HG02973 (cell line): ENCODE data around the gene CDC42BPG.
"Not testable (repeated sequence)": the region's sequence is repeated elsewhere in the genome, so short reads cannot be mapped to it uniquely, and the experiment has no call there.

ENCODE experiments used
- ATAC-seq: cut with Tn5 transposase; IDR thresholded peaks from one replicate; pipeline ENCODE4 v1.9.1; 2021; ENCODE audit warnings: moderate library complexity; ENCODE audit not compliant: unreplicated experiment

The CDC42BPG gene

DNA sequence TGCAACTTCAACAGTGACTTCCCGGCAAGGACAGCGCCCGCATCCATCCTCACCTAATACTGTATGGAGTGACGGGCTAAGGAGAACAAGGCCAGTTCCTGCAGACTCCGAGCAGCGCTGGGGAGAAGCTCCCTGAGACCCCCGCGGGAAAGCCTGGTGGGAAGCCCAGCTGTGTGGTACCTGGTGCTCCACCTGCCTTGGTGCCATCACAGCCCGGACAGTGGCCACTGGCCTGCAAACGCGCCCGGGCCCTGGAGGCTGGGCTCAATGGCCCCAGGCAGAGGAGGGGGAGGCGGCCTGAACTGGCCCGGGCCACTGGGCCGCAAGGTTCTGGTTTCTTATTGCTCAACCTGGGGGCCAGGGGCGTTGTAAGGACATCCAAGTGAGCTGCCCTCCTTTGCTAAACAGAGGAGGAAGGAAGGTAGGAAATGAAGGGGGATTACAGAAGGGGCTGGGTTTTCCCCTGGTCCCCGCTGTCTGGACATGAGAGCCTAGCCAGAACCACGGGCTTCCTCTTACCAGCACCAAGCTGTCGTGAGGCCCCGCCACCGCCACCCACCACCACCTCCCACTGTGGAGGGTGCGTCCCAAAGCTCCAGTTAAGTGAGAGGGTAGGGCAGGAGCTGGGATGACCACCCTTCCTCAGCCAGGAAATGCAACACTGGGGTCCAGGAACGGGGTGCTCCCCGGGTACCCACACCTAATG is 8.5 kb upstream of the CDC42BPG start:
- ATAC-seq = no peak

DNA sequence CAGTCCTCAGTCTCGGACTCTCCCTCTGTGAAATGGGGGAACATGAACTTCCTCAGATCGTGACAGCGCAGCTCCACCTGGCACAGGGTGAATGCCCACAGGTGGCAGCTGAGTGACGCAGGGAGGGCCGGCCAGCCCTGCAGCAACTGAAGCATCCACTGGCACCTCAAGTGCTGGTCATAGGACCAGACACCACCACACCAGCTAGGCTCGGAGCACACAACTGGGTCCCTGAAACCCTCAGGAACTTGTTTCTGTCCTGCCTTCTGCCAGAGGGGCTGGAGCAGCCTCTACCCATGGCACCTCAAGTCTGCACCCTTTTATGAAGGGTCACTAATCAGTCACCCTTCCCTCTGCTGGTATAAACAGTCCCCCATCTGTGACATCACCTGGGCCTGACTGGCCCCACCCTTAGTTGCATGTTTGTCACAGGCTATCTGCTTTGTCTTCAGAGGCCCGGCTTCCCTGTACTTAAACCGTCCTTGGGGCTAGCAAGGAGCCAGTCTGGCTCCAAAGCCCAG is 7.4 kb upstream of the CDC42BPG start:
- ATAC-seq = peak; percentile 4

DNA sequence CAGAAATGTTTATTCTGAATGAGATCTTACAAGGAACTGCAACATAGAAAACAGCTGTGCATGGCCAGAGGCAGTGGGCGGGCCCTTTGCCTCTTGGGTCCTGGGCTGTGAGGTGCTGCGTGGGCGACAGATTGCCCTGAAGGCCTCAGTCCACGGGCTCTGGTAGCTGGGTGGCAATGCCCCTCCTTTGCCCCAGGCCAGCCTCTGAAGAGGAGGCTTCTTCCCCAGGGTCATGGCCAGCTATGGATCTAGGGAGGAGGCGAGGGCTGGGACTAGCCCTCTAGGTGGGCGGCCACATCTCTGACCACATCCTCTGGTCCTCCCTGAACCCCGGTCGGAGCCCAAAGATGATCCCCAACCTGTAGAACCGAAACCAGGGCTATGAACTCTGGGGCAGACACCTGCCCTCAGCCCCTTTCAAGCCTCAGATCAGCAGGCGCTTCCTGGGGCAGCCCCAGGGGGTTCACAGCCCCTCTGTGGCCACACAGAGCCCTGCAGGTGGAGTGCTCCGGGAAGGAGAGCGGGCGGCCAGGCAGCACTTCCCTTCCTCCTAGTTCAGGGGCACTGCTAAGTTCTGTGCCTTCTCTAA is 6.6 kb upstream of the CDC42BPG start:
- ATAC-seq = peak; percentile 56

GRCh38 chr11:64849598-64850356 is 5.3 kb upstream of the CDC42BPG start:
- no peak for ATAC-seq

DNA sequence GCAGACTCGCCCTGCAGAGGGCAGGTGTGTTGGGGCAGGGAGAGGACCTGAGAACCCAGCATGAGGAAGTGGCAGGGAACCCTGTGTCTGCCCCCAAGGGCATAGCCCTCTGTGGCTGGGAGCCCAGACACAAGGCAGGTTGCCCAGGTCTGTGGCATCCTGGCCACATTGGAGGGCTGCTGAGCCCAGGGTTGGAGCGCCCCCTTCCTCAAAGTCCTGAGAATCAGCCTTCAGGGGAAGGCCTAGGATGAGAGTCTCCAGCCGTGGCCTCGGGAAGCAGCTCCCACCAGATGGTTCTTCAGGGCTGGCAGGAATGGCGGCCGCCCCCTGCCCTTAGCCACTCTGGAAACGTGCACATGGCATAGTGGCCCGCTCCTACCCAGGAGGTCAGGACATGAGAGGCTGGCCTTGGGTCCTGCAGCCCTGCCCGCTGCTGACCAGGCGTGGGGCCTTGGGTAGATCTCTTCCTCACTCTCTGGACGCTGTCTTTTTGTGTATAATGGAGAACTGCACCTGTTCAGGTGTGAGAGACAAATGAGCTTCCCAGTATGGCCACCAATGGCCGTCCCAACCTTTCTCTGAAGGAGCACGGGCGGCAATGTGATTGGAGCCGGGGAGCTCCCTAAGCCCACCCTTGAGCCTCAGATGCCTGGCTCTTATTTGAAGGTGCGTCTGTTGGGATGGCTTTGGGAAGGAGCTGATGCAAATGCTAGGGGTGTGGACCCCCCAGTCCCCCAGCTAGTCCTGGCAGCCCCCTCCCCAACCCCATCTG is 4.6 kb upstream of the CDC42BPG start:
- no peak for ATAC-seq

DNA sequence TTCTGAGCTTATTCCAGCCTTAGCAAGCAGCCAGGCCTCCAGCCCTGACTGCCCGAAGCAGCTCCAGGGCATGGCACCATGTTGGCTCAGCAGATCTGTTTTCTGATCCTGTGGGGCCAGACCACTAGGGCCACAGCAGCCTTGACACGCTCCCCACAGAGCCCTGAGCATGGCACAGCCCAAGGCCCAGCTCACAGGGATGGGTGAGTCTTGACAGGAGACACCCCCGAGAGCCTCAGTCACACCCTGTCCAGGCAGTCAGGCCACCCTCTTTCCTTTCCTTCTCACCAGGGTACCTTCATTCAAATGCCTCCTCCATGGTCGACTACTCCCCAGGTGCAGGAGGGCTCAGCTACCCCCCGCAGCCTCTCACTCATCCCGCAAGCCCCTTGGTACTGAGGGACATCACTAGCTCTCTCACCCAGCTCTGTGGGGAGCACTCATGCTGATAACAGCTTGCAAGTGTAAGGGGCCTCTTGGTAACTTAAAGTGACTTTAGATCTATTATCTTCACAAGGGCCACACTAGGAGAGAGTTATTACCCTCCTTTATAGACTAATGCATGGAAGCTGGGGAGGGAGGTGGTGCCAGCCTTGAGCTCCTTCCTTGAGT is 3.9 kb upstream of the CDC42BPG start:
- no peak for ATAC-seq

DNA sequence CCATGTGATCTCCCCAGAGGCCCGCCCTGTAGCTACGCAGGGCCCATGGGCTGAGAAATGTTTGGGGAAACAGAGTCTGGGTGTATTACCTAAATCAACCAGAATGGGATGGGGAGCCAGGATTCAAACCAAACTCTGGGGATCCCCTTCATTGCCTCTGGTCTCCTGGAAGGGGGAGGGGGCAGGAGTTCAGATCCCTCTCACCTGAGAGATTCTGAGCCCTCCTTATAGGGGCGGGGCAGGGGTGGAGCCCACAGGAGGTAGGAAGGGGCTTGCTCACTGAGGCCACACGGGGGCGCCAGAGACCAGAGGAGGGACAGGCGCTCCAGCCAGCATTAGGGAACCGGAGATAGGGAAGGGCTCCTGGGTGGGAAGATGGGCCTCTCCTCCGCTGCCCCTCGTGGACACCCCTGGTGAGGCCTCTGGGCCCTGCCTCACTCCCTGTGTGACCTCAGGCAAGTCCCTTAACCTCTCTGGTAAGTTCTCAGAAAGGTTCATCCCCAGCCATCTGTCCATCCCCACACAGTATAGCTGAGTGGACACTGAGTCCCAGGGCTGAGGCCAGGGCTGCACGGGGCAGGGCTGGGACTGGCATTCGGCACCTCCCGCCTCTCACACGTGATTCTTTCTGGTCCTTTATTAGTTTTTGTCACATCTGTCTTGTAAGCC is 2.7 kb upstream of the CDC42BPG start:
- no peak for ATAC-seq

DNA sequence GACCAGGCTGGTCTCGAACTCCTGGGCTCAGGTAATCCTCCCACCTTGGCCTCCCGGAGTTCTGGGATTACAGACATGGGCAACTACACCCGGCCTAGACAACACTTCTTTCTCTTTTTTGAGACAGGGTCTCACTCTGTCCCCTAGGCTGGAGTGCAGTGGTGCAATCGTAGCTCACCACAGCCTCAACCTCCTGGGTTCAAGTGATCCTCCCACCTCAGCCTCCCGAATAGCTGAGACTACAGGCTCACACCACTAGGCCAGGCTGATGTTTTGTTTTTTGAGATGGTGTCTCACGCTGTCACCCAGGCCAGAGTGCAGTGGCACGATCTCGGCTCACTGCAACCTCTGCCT is 1.3 kb upstream of the CDC42BPG start:
- not testable (repeated sequence) for ATAC-seq

DNA sequence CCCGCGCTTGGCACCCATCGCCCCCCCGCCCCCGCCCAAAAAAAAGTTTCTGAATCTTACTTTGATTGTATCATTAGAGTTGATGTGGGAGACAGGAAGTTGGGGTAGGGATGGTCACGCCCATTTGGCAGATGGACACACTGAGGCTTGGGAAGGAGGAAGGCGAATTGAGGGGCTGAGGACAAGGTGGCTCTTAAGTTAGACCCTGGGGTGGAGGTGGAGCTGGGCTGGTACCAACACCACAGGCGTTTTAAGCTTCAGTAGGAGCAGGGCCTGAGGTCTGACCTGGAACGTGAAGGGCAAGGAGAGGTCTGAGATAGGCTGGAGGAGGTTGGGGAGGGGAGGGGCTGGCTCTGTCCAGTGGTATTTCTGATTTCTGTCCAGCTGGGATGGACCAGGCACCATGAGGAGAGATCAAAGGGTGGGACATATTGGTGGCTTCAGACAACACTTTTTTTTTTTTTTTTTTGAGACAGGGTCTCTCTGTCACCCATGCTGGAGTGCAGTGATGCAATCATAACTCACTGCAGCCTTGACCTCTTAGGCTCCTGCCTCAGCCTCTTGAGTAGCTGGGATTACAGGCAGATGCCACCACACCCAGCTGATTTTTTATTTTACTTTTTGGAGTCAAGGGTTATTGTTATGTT is 799 bp upstream of the CDC42BPG start:
- no peak for ATAC-seq

GRCh38 chr11:64843686-64844329 is 645 bp downstream of the CDC42BPG start:
- no peak for ATAC-seq

DNA sequence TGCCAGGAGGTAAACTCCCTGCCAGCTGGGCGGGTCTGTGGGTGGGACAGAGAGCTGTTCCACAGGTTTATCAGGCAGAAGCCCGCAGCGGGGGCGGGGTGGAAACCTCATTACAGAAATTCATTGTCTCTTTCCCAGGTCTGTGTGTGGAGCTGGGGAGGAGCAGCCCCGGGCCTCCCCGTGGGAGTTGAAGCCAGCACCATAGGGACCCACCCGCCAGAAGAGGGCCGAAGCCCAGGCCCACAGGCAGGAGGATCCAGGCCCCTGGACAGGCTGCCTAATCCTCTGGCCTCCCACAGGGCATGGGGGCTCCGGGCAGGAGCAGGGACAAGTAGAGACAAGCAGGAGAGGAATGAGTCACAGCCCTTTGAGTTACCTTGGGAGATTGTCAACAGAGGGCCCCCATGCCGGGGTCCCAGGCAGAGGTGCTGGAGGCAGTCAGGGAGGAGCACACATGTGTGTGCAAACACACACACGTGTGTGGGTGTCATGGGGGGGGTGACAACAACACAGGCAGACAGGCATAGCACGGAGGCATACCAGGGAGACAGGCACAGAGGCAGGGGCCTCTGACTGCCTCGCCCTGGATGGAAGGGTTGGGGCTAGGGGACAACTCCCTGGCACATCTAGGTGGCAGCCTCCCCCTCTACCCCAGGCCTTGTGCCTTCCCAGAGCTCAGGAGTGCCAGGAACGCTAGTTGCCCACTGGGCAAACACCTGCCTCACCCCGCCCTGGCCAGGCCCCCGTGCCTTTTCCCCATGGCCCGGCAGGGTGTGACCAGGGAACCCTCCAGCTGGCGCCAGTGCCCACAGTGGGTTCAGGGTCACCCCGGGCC is 1.4 kb downstream of the CDC42BPG start:
- no peak for ATAC-seq

DNA sequence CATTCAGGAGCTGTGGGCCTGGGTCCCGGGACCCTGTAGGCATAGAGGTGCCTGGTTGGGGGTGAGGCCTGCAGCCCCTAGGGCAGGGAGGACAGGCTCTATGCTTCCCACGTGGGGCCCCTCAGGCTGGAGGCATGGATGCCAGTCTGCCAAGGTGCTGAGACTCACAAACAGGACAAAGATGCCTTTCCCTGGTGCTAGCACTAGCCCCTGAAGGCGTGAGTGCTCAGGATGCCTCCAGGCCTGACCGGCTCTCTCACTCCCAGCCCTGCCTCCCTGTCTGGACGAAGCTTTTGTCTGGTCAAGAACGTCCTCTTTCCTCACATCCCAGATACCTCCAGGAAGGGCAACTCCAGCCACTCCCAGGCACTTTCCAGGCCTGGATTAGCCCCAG is 2.1 kb downstream of the CDC42BPG start:
- no peak for ATAC-seq

- no peak for ATAC-seq
Observed at GRCh38 chr11:64841592-64842365, 2.7 kb downstream of the CDC42BPG start.

- ATAC-seq = no peak
Observed at GRCh38 chr11:64839887-64840782, 4.3 kb downstream of the CDC42BPG start.

DNA sequence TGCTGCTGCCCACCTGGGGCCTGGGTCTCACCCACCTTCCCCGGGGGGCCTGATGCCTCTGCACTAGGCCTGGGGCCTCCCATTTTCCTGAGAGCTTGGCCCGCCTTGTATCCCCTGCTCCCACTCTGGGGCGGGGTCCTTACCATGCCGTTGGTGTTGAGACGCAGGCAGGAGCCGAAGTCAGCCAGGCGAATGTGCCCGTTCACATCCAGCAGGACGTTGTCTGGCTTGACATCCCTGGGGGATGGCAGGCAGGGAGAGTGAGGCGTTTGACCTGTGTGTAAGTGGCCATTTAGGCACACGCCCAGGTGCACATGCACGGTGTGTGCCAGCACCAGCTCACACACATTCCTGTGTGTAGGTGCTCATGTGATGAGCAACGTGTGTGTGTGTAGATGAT is 5.1 kb downstream of the CDC42BPG start:
- no peak for ATAC-seq

- ATAC-seq = no peak
Observed at GRCh38 chr11:64838600-64839334, 5.7 kb downstream of the CDC42BPG start.
